ENCODE data around the gene EPSTI1.

GRCh38 chr13:43009506-43009905 is 17.5 kb upstream of the EPSTI1 start:
- TF ChIP-seq POLR2A (IDR thresholded peaks at IDR 0.05; ENCODE audit: low read depth, low read length) = no peak
- TF ChIP-seq SPI1 (IDR thresholded peaks at IDR 0.05; ENCODE audit: low read depth, low read length) = no peak
- TF ChIP-seq POLR2AphosphoS5 (IDR thresholded peaks at IDR 0.05; ENCODE audit: low read depth, low read length) = no peak
- no peak for TF ChIP-seq TAF1 (IDR thresholded peaks at IDR 0.05; ENCODE audit: low read depth, low read length)

Measured in GM12891 (cell line).